HepG2 (cell line): ENCODE results near the gene ARAP3. TPM values are rescaled to one million over a fixed set of nuclear protein-coding genes. Genes with fewer than 3 reads are reported as not detected.

Source experiments
- ATAC-seq: fragments of 200-7000 bp; cut with Tn5 transposase; 3 replicates; pipeline ENCODE4 v1.9.1; 2020; ENCODE audit warnings: mild to moderate bottlenecking, moderate library complexity
- BruUV-seq: library from RNA; stranded (reverse); fragments of 400-500 nt; replicated peaks from 2 replicates; lab custom pipeline; 2021; lab: Mats Ljungman, UMichigan
- CTCF ChIA-PET: fragments of 300-600 bp; formaldehyde crosslinking; extraction: SDS; loops from one replicate; lab custom pipeline; 2021; ENCODE audit warnings: low total read pairs, inconsistent platforms, low intra/inter-chr PET ratio; lab: Yijun Ruan, JAX
- POLR2A ChIA-PET: fragments of 350-600 bp; sonication (Branson Sonifier 250); formaldehyde crosslinking; loops from one replicate; lab custom pipeline; 2020; ENCODE audit warnings: antibody characterized with exemption, inconsistent platforms; lab: Yijun Ruan, JAX
- DNase-seq: peaks from one replicate; pipeline ENCODE4 v3.0.0-alpha.2; 2015; ENCODE audit warnings: low spot score
- FAIRE-seq: peaks from 3 replicates; lab custom pipeline; 2011; peaks lifted over from hg19 to GRCh38; lab: Jason Lieb, UNC
- H2AFZ ChIP-seq: one replicate; pipeline ENCODE4 v1.6.1; 2011; ENCODE audit warnings: low read length, inconsistent platforms
- H3K27ac ChIP-seq: fragments of 300-600 bp; 3 replicates; pipeline ENCODE4 v1.8.0; 2011; ENCODE audit warnings: mixed run types, mild to moderate bottlenecking, mixed read lengths, low read length, inconsistent platforms; ENCODE audit not compliant: insufficient read depth; ENCODE audit errors: extremely low read length
- H3K27me3 ChIP-seq, 2 experiments: fragments of 200-600 bp in 1 of 2; 2 replicates in 1 of 2; 3 replicates in 1 of 2; pipeline versions ENCODE4 v1.6.0 to v1.8.0; 2011; ENCODE audit warnings: low read length in 2 of 2, mild to moderate bottlenecking in 2 of 2, moderate library complexity in 2 of 2, inconsistent platforms in 1 of 2; ENCODE audit not compliant: insufficient read depth in 2 of 2, control insufficient read depth in 1 of 2
- H3K36me3 ChIP-seq, 2 experiments: fragments of 200-600 bp in 1 of 2; replicated peaks in 1 of 2; 2 replicates in 1 of 2; 3 replicates in 1 of 2; pipeline versions ENCODE4 v1.5.1 to v1.8.0; 2011; ENCODE audit warnings: low read length in 2 of 2, inconsistent platforms in 1 of 2; ENCODE audit not compliant: insufficient read depth in 2 of 2, control insufficient read depth in 1 of 2
- H3K4me1 ChIP-seq: 2 replicates; pipeline ENCODE4 v1.5.1; 2012; ENCODE audit warnings: low read length, inconsistent platforms; ENCODE audit not compliant: insufficient read depth
- H3K4me2 ChIP-seq: 2 replicates; pipeline ENCODE4 v1.6.0; 2011; ENCODE audit warnings: low read depth, low read length, inconsistent platforms
- H3K4me3 ChIP-seq, 3 experiments: fragments of 200-600 bp in 1 of 3; sonication (generic), shearing (Covaris generic) in 1 of 3; replicated peaks in 1 of 3; 2 replicates each; pipeline ENCODE4 v1.5.1; 2011 to 2016; ENCODE audit warnings: low read length in 3 of 3, inconsistent platforms in 2 of 3, low read depth in 2 of 3, mild to moderate bottlenecking in 2 of 3, control low read depth in 1 of 3, mixed read lengths in 1 of 3; ENCODE audit not compliant: insufficient read depth in 1 of 3
- H3K79me2 ChIP-seq: one replicate; pipeline ENCODE4 v1.6.1; 2011; ENCODE audit warnings: low read length, inconsistent platforms; ENCODE audit not compliant: insufficient read depth
- H3K9ac ChIP-seq: 2 replicates; pipeline ENCODE4 v1.6.0; 2011; ENCODE audit warnings: mild to moderate bottlenecking, low read depth, low read length, inconsistent platforms; ENCODE audit not compliant: insufficient read depth
- H3K9me3 ChIP-seq: 2 replicates; pipeline ENCODE4 v1.5.1; 2012; ENCODE audit warnings: mild to moderate bottlenecking, low read length
- H4K20me1 ChIP-seq: 2 replicates; pipeline ENCODE4 v1.6.0; 2011; ENCODE audit warnings: inconsistent platforms, mild to moderate bottlenecking, low read length, moderate library complexity; ENCODE audit not compliant: insufficient read depth
- PCBP1 ChIP-seq: fragments of 200-400 bp; formaldehyde crosslinking; IDR thresholded peaks from 2 replicates; pipeline ENCODE4 v1.6.1; 2017; ENCODE audit warnings: mild to moderate bottlenecking, low read depth, low read length, borderline replicate concordance
- ZNF121 ChIP-seq: sonication (generic); formaldehyde crosslinking; IDR thresholded peaks from 2 replicates; pipeline ENCODE4 v1.5.0; 2020; ENCODE audit warnings: mild to moderate bottlenecking, missing genetic modification reagents
- ZNF362 ChIP-seq: sonication (generic); formaldehyde crosslinking; IDR thresholded peaks from 2 replicates; pipeline ENCODE4 v1.4.0; 2020; ENCODE audit warnings: missing genetic modification reagents, mild to moderate bottlenecking, borderline replicate concordance
- ZNF770 ChIP-seq: sonication (generic); formaldehyde crosslinking; IDR thresholded peaks from 2 replicates; pipeline ENCODE4 v1.5.0; 2020; ENCODE audit warnings: mild to moderate bottlenecking, missing genetic modification reagents
- WGBS: methylation state at CpG from one replicate; pipeline ENCODE4 v1.1.6; 2017; ENCODE audit warnings: low lambda C conversion rate; 5-methylcytosine and 5-hydroxymethylcytosine counted together
- in situ Hi-C: cut with HindIII; loops from 2 replicates; pipeline ENCODE4 v1.10.0; 2017; ENCODE audit warnings: low pct_unique_long_range_greater_than_20kb; ENCODE audit not compliant: extremely low pct_ligation_motif_present
- intact Hi-C: fragments of 100-400 bp; cut with micrococcal nuclease; formaldehyde crosslinking; loops from one replicate; pipeline ENCODE4 v1.10.0; 2022; ENCODE audit not compliant: unreplicated experiment
- polyA plus RNA-seq, 8 experiments: library from polyadenylated mRNA; depleted of rRNA in 3 of 8; stranded (reverse) in 7 of 8; unstranded in 1 of 8; fragments of >200 nt; fragmentation: Illumina TruSeq in 4 of 8; extraction: Trizol in 4 of 8; gene quantifications; 2 replicates each; pipeline versions ENCODE4 v1.2.1 to v1.2.3, GENCODE V29; 2011 to 2016; ENCODE audit warnings: low read depth in 4 of 8, missing spikeins in 1 of 8, mixed read lengths in 1 of 8; ENCODE audit not compliant: insufficient read depth in 1 of 8
- total RNA-seq, 5 experiments: library from RNA; depleted of rRNA; stranded (reverse); fragments of >200 nt; fragmentation: Illumina TruSeq; extraction: Trizol; gene quantifications; 2 replicates each; pipeline ENCODE4 v1.2.3, GENCODE V29; 2016; ENCODE audit warnings: low read depth in 1 of 5

ARAP3 gene
- total and polyA plus RNA-seq, 2 of the 13 experiments (the other 11 are each of a cell fraction or from before 2014, with no cell fraction given), result 0.25 TPM; not detected in 1

DNA sequence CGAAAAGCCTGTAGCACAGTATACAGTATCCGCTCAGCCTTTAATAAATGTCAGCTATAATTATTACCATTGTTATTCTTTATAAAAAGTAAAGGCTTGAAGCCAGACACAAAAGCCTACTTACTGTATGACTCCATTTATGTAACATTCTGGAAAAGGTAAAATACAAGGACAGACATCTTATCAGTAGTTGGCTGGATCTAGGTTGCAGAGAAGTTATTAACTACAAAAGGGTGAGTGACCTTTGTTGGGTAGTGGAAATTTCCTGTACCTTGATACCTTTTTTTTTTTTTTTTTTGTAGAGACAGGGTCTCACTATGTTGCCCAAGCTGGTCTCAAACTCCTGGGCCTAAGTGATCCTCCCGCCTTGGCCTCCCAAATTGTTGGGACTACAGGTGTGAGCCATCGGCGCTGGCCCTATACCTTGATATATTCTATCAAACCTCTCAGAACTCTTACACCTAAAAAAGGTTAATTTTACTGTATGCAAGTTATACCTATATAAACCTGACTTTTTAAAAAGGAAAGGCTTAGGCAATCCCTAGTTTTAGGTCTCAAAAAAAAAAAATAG, 51.4 kb downstream of the ARAP3 start:
- in situ Hi-C loops, result no loop called here
- WGBS, result 96% methylated on average over 5 of the region's 5 CpGs
- Histone ChIP-seq H3K9me3 (no peaks in the 10 kb centered on the region), H3K27ac (no peak overlapping the region), H4K20me1 (peaks cover 5% of the 10 kb centered on the region), H3K36me3 (peaks cover 25 to 57% of the 10 kb centered on the region in 2 experiments), H3K4me2 (no peak overlapping the region), H3K79me2 (peaks cover 38% of the 10 kb centered on the region), H3K4me3 (no peak overlapping the region), H3K9ac (no peak overlapping the region), H3K27me3 (no peaks in the 10 kb centered on the region), H3K4me1 (peaks cover 27% of the 10 kb centered on the region), H2AFZ (no peak overlapping the region)
- ChIA-PET POLR2A (no interaction called here), CTCF (no interaction called here)
- ATAC-seq (no peak), FAIRE-seq (no peak), DNase-seq (no peak)
- intact Hi-C loops, result no loop called here
- BruUV-seq, result no TSS peak
- TF ChIP-seq ZNF121 (CRISPR knock-in tag), result peak; percentile 86
- peak; percentile 71 for TF ChIP-seq ZNF770 (CRISPR knock-in tag)
- no peak for TF ChIP-seq PCBP1
- peak; percentile 40; the same call in 1 of the 2 replicates for TF ChIP-seq ZNF362 (CRISPR knock-in tag)
